ENCODE measurements around the gene WIPF2. TPM values are rescaled to one million over a fixed set of nuclear protein-coding genes. Genes with fewer than 3 reads are reported as not detected.

WIPF2 gene
- total RNA-seq, result 5.7 TPM

GRCh38 chr17:40218740-40219593 lies at the start of gene WIPF2:
Gene WIPF2 (plus strand): TSS chr17:40219304. CDS start chr17:40256460, 37,156 bp downstream.
- peak within 1 kb of the TSS; percentile 69 to 94 (median 80) for H3K9ac ChIP-seq (ENCODE audit: low read depth in 1 of 3, low read length in 3 of 3)
- peak within 1 kb of the TSS; percentile 80 for H3K27ac ChIP-seq (ENCODE audit: low read depth, low read length)
- H3K4me3 ChIP-seq (ENCODE audit: low read length in 3 of 3), result peak within 1 kb of the TSS; percentile 82 to 99 (median 82)
- H3K9me3 ChIP-seq (ENCODE audit: control insufficient read depth in 3 of 3, low read length in 3 of 3), result no peaks in the 10 kb centered on the region
- H3K27me3 ChIP-seq (ENCODE audit: control insufficient read depth in 3 of 3, insufficient read depth in 3 of 3, low read length in 3 of 3), result no peaks in the 10 kb centered on the region
- H3K4me1 ChIP-seq (ENCODE audit: control insufficient read depth in 3 of 3, insufficient read depth in 3 of 3, low read length in 3 of 3), result peaks cover 0 to 13% (median 4%) of the 10 kb centered on the region in 3 donors
- no peaks in the 10 kb centered on the region for H3K36me3 ChIP-seq (ENCODE audit: control insufficient read depth in 3 of 3, insufficient read depth in 3 of 3, low read length in 3 of 3)

GRCh38 chr17:40170325-40170724 lies 48.8 kb upstream of the WIPF2 start:
- Histone ChIP-seq H3K36me3 (ENCODE audit: control insufficient read depth in 3 of 3, insufficient read depth in 3 of 3, low read length in 3 of 3) (peaks cover 46 to 72% (median 58%) of the 10 kb centered on the region in 3 donors), H3K27ac (ENCODE audit: low read depth, low read length) (no peak overlapping the region), H3K9me3 (ENCODE audit: control insufficient read depth in 3 of 3, low read length in 3 of 3) (no peaks in the 10 kb centered on the region), H3K4me1 (ENCODE audit: control insufficient read depth in 3 of 3, insufficient read depth in 3 of 3, low read length in 3 of 3) (peaks cover 0 to 10% (median 8%) of the 10 kb centered on the region in 3 donors), H3K4me3 (ENCODE audit: low read length in 3 of 3) (no peak overlapping the region), H3K27me3 (ENCODE audit: control insufficient read depth in 3 of 3, insufficient read depth in 3 of 3, low read length in 3 of 3) (no peaks in the 10 kb centered on the region), H3K9ac (ENCODE audit: low read depth in 1 of 3, low read length in 3 of 3) (no peak overlapping the region)

GRCh38 chr17:40171750-40172149 lies 47.4 kb upstream of the WIPF2 start:
- Histone ChIP-seq H3K27ac (ENCODE audit: low read depth, low read length) (no peak overlapping the region), H3K4me1 (ENCODE audit: control insufficient read depth in 3 of 3, insufficient read depth in 3 of 3, low read length in 3 of 3) (peaks cover 0 to 12% (median 8%) of the 10 kb centered on the region in 3 donors), H3K36me3 (ENCODE audit: control insufficient read depth in 3 of 3, insufficient read depth in 3 of 3, low read length in 3 of 3) (peaks cover 55 to 74% (median 62%) of the 10 kb centered on the region in 3 donors), H3K4me3 (ENCODE audit: low read length in 3 of 3) (no peak overlapping the region), H3K9ac (ENCODE audit: low read depth in 1 of 3, low read length in 3 of 3) (no peak overlapping the region), H3K9me3 (ENCODE audit: control insufficient read depth in 3 of 3, low read length in 3 of 3) (no peaks in the 10 kb centered on the region), H3K27me3 (ENCODE audit: control insufficient read depth in 3 of 3, insufficient read depth in 3 of 3, low read length in 3 of 3) (no peaks in the 10 kb centered on the region)

GRCh38 chr17:40173091-40173777 lies 45.9 kb upstream of the WIPF2 start:
- H3K4me3 ChIP-seq (ENCODE audit: low read length in 3 of 3), result no peak overlapping the region
- H3K9me3 ChIP-seq (ENCODE audit: control insufficient read depth in 3 of 3, low read length in 3 of 3), result no peaks in the 10 kb centered on the region
- peaks cover 48 to 62% (median 50%) of the 10 kb centered on the region in 3 donors for H3K36me3 ChIP-seq (ENCODE audit: control insufficient read depth in 3 of 3, insufficient read depth in 3 of 3, low read length in 3 of 3)
- H3K27ac ChIP-seq (ENCODE audit: low read depth, low read length), result no peak overlapping the region
- no peak overlapping the region for H3K9ac ChIP-seq (ENCODE audit: low read depth in 1 of 3, low read length in 3 of 3)
- no peaks in the 10 kb centered on the region for H3K27me3 ChIP-seq (ENCODE audit: control insufficient read depth in 3 of 3, insufficient read depth in 3 of 3, low read length in 3 of 3)
- H3K4me1 ChIP-seq (ENCODE audit: control insufficient read depth in 3 of 3, insufficient read depth in 3 of 3, low read length in 3 of 3), result peaks cover 3 to 9% (median 7%) of the 10 kb centered on the region in 3 donors

GRCh38 chr17:40173778-40174135 lies 45.3 kb upstream of the WIPF2 start:
- Histone ChIP-seq H3K9me3 (ENCODE audit: control insufficient read depth in 3 of 3, low read length in 3 of 3) (no peaks in the 10 kb centered on the region), H3K36me3 (ENCODE audit: control insufficient read depth in 3 of 3, insufficient read depth in 3 of 3, low read length in 3 of 3) (peaks cover 47 to 58% (median 47%) of the 10 kb centered on the region in 3 donors), H3K27ac (ENCODE audit: low read depth, low read length) (no peak overlapping the region), H3K4me1 (ENCODE audit: control insufficient read depth in 3 of 3, insufficient read depth in 3 of 3, low read length in 3 of 3) (peaks cover 3 to 5% (median 5%) of the 10 kb centered on the region in 3 donors), H3K9ac (ENCODE audit: low read depth in 1 of 3, low read length in 3 of 3) (no peak overlapping the region), H3K27me3 (ENCODE audit: control insufficient read depth in 3 of 3, insufficient read depth in 3 of 3, low read length in 3 of 3) (no peaks in the 10 kb centered on the region), H3K4me3 (ENCODE audit: low read length in 3 of 3) (no peak overlapping the region)

- H3K4me1 ChIP-seq (ENCODE audit: control insufficient read depth in 3 of 3, insufficient read depth in 3 of 3, low read length in 3 of 3), result peaks cover 3 to 5% (median 5%) of the 10 kb centered on the region in 3 donors
- H3K9me3 ChIP-seq (ENCODE audit: control insufficient read depth in 3 of 3, low read length in 3 of 3), result no peaks in the 10 kb centered on the region
- H3K36me3 ChIP-seq (ENCODE audit: control insufficient read depth in 3 of 3, insufficient read depth in 3 of 3, low read length in 3 of 3), result peaks cover 39 to 51% (median 41%) of the 10 kb centered on the region in 3 donors
- no peak overlapping the region for H3K27ac ChIP-seq (ENCODE audit: low read depth, low read length)
- no peak overlapping the region for H3K4me3 ChIP-seq (ENCODE audit: low read length in 3 of 3)
- H3K27me3 ChIP-seq (ENCODE audit: control insufficient read depth in 3 of 3, insufficient read depth in 3 of 3, low read length in 3 of 3), result no peaks in the 10 kb centered on the region
- no peak overlapping the region for H3K9ac ChIP-seq (ENCODE audit: low read depth in 1 of 3, low read length in 3 of 3)
These were observed 44.6 kb upstream of the WIPF2 start for GRCh38 chr17:40174514-40174913.

GRCh38 chr17:40175928-40176753 lies 43.0 kb upstream of the WIPF2 start:
- H3K4me3 ChIP-seq (ENCODE audit: low read length in 3 of 3), result no peak overlapping the region
- no peaks in the 10 kb centered on the region for H3K27me3 ChIP-seq (ENCODE audit: control insufficient read depth in 3 of 3, insufficient read depth in 3 of 3, low read length in 3 of 3)
- no peak overlapping the region for H3K9ac ChIP-seq (ENCODE audit: low read depth in 1 of 3, low read length in 3 of 3)
- H3K36me3 ChIP-seq (ENCODE audit: control insufficient read depth in 3 of 3, insufficient read depth in 3 of 3, low read length in 3 of 3), result peaks cover 28 to 39% (median 31%) of the 10 kb centered on the region in 3 donors
- H3K4me1 ChIP-seq (ENCODE audit: control insufficient read depth in 3 of 3, insufficient read depth in 3 of 3, low read length in 3 of 3), result peaks cover 3 to 13% (median 9%) of the 10 kb centered on the region in 3 donors
- H3K9me3 ChIP-seq (ENCODE audit: control insufficient read depth in 3 of 3, low read length in 3 of 3), result no peaks in the 10 kb centered on the region
- no peak overlapping the region for H3K27ac ChIP-seq (ENCODE audit: low read depth, low read length)

- H3K4me3 ChIP-seq (ENCODE audit: low read length in 3 of 3), result no peak overlapping the region
- H3K9ac ChIP-seq (ENCODE audit: low read depth in 1 of 3, low read length in 3 of 3), result peak overlapping the region in 1 of 3 donors; percentile 51
- H3K27me3 ChIP-seq (ENCODE audit: control insufficient read depth in 3 of 3, insufficient read depth in 3 of 3, low read length in 3 of 3), result no peaks in the 10 kb centered on the region
- no peak overlapping the region for H3K27ac ChIP-seq (ENCODE audit: low read depth, low read length)
- H3K9me3 ChIP-seq (ENCODE audit: control insufficient read depth in 3 of 3, low read length in 3 of 3), result no peaks in the 10 kb centered on the region
- H3K36me3 ChIP-seq (ENCODE audit: control insufficient read depth in 3 of 3, insufficient read depth in 3 of 3, low read length in 3 of 3), result peaks cover 22 to 33% (median 25%) of the 10 kb centered on the region in 3 donors
- H3K4me1 ChIP-seq (ENCODE audit: control insufficient read depth in 3 of 3, insufficient read depth in 3 of 3, low read length in 3 of 3), result peaks cover 5 to 18% (median 15%) of the 10 kb centered on the region in 3 donors
These were observed 42.4 kb upstream of the WIPF2 start for GRCh38 chr17:40176754-40177110.

- H3K27me3 ChIP-seq (ENCODE audit: control insufficient read depth in 3 of 3, insufficient read depth in 3 of 3, low read length in 3 of 3), result no peaks in the 10 kb centered on the region
- H3K27ac ChIP-seq (ENCODE audit: low read depth, low read length), result no peak within 1 kb of the TSS
- H3K36me3 ChIP-seq (ENCODE audit: control insufficient read depth in 3 of 3, insufficient read depth in 3 of 3, low read length in 3 of 3), result peaks cover 17 to 27% (median 21%) of the 10 kb centered on the region in 3 donors
- H3K9me3 ChIP-seq (ENCODE audit: control insufficient read depth in 3 of 3, low read length in 3 of 3), result no peaks in the 10 kb centered on the region
- peaks cover 5 to 23% (median 15%) of the 10 kb centered on the region in 3 donors for H3K4me1 ChIP-seq (ENCODE audit: control insufficient read depth in 3 of 3, insufficient read depth in 3 of 3, low read length in 3 of 3)
- peak within 1 kb of the TSS in 1 of 3 donors; percentile 69 for H3K9ac ChIP-seq (ENCODE audit: low read depth in 1 of 3, low read length in 3 of 3)
- H3K4me3 ChIP-seq (ENCODE audit: low read length in 3 of 3), result peak within 1 kb of the TSS in 1 of 3 donors; percentile 45
These were observed 41.7 kb upstream of the WIPF2 start, which contains the start of gene RAPGEFL1 for GRCh38 chr17:40177275-40177874. Gene RAPGEFL1 (plus strand): TSS chr17:40177470. CDS start chr17:40177862, 392 bp downstream.

Measured in skeletal muscle tissue (tissue), 4 donors.